ENCODE data around the gene PRKCH. TPM values are rescaled to one million over a fixed set of nuclear protein-coding genes. Genes with fewer than 3 reads are reported as not detected.

The PRKCH gene
- polyA plus RNA-seq, 1 donor from 2014 or later: 2.0 TPM

GRCh38 chr14:61514927-61515326, 193.5 kb downstream of the PRKCH start:
- no peaks in the 10 kb centered on the region for H4K20me1 ChIP-seq (ENCODE audit: insufficient read depth)
- H3K36me3 ChIP-seq (ENCODE audit: insufficient read depth, low read length): no peaks in the 10 kb centered on the region
- no peaks in the 10 kb centered on the region for H3F3A ChIP-seq (ENCODE audit: insufficient read depth, low read length, poor library complexity, severe bottlenecking)
- TF ChIP-seq, protein P1, sequence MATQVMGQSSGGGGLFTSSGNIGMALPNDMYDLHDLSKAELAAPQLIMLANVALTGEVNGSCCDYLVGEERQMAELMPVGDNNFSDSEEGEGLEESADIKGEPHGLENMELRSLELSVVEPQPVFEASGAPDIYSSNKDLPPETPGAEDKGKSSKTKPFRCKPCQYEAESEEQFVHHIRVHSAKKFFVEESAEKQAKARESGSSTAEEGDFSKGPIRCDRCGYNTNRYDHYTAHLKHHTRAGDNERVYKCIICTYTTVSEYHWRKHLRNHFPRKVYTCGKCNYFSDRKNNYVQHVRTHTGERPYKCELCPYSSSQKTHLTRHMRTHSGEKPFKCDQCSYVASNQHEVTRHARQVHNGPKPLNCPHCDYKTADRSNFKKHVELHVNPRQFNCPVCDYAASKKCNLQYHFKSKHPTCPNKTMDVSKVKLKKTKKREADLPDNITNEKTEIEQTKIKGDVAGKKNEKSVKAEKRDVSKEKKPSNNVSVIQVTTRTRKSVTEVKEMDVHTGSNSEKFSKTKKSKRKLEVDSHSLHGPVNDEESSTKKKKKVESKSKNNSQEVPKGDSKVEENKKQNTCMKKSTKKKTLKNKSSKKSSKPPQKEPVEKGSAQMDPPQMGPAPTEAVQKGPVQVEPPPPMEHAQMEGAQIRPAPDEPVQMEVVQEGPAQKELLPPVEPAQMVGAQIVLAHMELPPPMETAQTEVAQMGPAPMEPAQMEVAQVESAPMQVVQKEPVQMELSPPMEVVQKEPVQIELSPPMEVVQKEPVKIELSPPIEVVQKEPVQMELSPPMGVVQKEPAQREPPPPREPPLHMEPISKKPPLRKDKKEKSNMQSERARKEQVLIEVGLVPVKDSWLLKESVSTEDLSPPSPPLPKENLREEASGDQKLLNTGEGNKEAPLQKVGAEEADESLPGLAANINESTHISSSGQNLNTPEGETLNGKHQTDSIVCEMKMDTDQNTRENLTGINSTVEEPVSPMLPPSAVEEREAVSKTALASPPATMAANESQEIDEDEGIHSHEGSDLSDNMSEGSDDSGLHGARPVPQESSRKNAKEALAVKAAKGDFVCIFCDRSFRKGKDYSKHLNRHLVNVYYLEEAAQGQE (IDR thresholded peaks at IDR 0.05; ENCODE audit: borderline replicate concordance): no peak
- TF ChIP-seq MXI1 (conservative IDR thresholded peaks at IDR 0.05; ENCODE audit: poor library complexity, severe bottlenecking): no peak
- no peak for TF ChIP-seq TAF1 (IDR thresholded peaks at IDR 0.05; ENCODE audit: low read depth)
- TF ChIP-seq EP300 (conservative IDR thresholded peaks at IDR 0.05; ENCODE audit: poor library complexity, severe bottlenecking): no peak
- no peak for TF ChIP-seq RAD21 (conservative IDR thresholded peaks at IDR 0.05)
- no peak overlapping the region for H3K27ac ChIP-seq (ENCODE audit: low read length)
- H3K9me2 ChIP-seq (ENCODE audit: insufficient read depth, low read length): no peaks in the 10 kb centered on the region
- no peak overlapping the region for H2AFZ ChIP-seq (ENCODE audit: low read depth, low read length)
- no peak overlapping the region for H3K4me2 ChIP-seq (ENCODE audit: low read length)
- no peak overlapping the region for H3K9ac ChIP-seq (ENCODE audit: low read length)
- H3K27me3 ChIP-seq (ENCODE audit: insufficient read depth, low read depth, low read length): no peaks in the 10 kb centered on the region
- no peaks in the 10 kb centered on the region for H3K79me2 ChIP-seq (replicated peaks; ENCODE audit: insufficient read depth, low read length)
- H3K9me3 ChIP-seq (ENCODE audit: low read length): no peaks in the 10 kb centered on the region
- H3K4me3 ChIP-seq (ENCODE audit: low read length): no peak overlapping the region

GRCh38 chr14:61515436-61516117, 194.2 kb downstream of the PRKCH start:
- Histone ChIP-seq H4K20me1 (ENCODE audit: insufficient read depth) (no peaks in the 10 kb centered on the region), H3K27me3 (ENCODE audit: insufficient read depth, low read depth, low read length) (no peaks in the 10 kb centered on the region), H3K9me2 (ENCODE audit: insufficient read depth, low read length) (no peaks in the 10 kb centered on the region), H3K27ac (ENCODE audit: low read length) (no peak overlapping the region), H3K4me3 (ENCODE audit: low read length) (no peak overlapping the region), H3K36me3 (ENCODE audit: insufficient read depth, low read length) (no peaks in the 10 kb centered on the region), H3K9me3 (ENCODE audit: low read length) (no peaks in the 10 kb centered on the region), H3K9ac (ENCODE audit: low read length) (no peak overlapping the region), H3F3A (ENCODE audit: insufficient read depth, low read length, poor library complexity, severe bottlenecking) (no peaks in the 10 kb centered on the region), H3K79me2 (replicated peaks; ENCODE audit: insufficient read depth, low read length) (no peaks in the 10 kb centered on the region), H2AFZ (ENCODE audit: low read depth, low read length) (no peak overlapping the region), H3K4me2 (ENCODE audit: low read length) (no peak overlapping the region)
- TF ChIP-seq EP300 (conservative IDR thresholded peaks at IDR 0.05; ENCODE audit: poor library complexity, severe bottlenecking) (no peak), EZH2 (IDR thresholded peaks at IDR 0.05; ENCODE audit: borderline replicate concordance, insufficient read depth, low read length, poor library complexity, severe bottlenecking) (no peak), RAD21 (conservative IDR thresholded peaks at IDR 0.05) (no peak), TAF1 (IDR thresholded peaks at IDR 0.05; ENCODE audit: low read depth) (no peak), SMC3 (conservative IDR thresholded peaks at IDR 0.05; ENCODE audit: poor library complexity) (no peak), MXI1 (conservative IDR thresholded peaks at IDR 0.05; ENCODE audit: poor library complexity, severe bottlenecking) (no peak)
- TF ChIP-seq, protein P1 (IDR thresholded peaks at IDR 0.05; ENCODE audit: borderline replicate concordance): no peak
- TF ChIP-seq, protein P2, sequence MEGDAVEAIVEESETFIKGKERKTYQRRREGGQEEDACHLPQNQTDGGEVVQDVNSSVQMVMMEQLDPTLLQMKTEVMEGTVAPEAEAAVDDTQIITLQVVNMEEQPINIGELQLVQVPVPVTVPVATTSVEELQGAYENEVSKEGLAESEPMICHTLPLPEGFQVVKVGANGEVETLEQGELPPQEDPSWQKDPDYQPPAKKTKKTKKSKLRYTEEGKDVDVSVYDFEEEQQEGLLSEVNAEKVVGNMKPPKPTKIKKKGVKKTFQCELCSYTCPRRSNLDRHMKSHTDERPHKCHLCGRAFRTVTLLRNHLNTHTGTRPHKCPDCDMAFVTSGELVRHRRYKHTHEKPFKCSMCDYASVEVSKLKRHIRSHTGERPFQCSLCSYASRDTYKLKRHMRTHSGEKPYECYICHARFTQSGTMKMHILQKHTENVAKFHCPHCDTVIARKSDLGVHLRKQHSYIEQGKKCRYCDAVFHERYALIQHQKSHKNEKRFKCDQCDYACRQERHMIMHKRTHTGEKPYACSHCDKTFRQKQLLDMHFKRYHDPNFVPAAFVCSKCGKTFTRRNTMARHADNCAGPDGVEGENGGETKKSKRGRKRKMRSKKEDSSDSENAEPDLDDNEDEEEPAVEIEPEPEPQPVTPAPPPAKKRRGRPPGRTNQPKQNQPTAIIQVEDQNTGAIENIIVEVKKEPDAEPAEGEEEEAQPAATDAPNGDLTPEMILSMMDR (IDR thresholded peaks at IDR 0.05; ENCODE audit: poor library complexity, severe bottlenecking): no peak
